SKM-1 treated with dmso at 0.1 percent for 144 hours (cell line): ENCODE measurements around the gene GAS6.
A peak's percentile ranks its signal among the peaks of the same experiment; 100 is the strongest.

ENCODE experiments used
- DNase-seq: peaks from one replicate; lab custom pipeline; 2025; ENCODE audit not compliant: unreplicated experiment; lab: John Stamatoyannopoulos, UW

The GAS6 gene

DNA sequence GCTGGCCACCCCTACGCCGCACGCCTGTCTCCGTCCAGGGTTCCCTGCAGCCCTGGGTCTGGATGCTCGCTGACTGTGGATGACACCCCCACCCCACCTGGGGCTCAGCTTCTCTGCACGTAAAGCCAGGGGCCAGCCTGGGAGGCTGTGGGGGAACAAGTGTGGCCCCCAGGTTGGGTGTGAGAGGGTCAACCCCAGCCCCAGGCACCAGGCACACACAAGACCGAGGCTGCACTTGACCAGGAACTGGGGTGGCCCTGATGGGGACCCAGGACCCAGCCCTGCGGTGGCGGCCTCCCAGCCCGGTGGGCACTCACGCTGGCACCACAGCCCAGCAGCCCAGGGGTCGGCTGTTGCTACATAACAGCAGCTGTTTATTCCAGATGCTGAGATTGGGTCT lies 41.6 kb downstream of the GAS6 start:
- DNase-seq = no peak

DNA sequence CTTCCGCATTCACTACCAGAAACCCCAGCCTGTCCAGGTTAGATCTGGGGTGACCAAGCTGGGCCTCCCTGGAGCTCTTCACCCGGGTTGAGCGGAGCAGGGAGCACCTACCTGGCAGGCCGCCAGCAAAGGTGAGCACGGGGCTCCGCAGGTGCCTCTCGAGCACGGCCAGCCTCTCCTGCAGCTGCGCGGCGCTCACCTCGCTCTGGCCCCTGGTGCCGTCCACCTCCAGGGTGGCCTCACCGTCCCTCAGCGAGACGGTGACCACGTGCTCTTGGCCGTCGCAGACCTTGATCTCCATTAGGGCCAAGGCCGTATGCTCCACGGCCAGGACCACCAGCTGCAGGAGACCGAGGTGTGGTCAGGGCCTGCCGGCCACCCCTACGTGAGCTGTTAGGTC lies 42.0 kb downstream of the GAS6 start:
- DNase-seq = no peak

DNA sequence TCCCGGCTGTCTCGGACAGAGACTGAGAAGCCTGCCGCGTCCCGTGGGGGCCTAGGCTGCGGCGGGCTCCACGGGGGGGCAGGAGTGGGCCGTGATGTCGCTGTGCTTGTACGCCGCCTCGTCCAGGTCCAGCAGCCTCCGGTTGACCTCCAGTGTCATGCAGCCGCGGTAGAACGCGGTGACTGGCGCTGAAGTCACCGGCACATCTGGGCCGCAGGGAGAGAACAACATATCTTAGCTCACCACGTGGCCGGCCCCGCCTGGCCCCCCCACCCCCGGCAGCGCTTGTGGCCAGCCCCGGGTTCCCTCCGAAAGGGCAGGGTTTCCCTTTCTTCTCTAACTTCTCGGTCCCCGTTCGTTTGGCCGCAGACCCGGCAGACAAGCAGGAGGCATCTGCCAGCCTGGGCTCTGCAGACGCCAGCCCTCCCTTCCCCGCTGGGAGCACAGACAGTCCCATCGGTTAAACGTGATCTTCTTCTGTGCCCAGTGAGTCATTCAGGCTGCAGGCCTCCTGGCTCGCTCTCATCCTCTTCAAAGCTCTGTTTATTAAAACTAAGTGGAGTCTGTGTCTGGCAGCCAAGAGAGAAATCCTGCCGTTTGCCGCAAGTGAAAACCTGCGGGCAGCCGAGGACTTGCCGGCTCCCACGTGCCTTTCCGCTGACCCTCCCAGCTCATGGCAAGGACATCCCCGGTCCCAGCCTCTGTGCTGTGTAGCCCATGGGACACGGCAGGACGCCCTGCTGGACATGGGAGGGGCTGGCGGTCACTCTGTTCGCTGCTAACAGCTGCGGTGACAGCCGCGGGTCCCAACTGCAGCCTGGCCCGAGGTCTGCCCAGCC lies 42.8 kb downstream of the GAS6 start:
- DNase-seq = no peak

DNA sequence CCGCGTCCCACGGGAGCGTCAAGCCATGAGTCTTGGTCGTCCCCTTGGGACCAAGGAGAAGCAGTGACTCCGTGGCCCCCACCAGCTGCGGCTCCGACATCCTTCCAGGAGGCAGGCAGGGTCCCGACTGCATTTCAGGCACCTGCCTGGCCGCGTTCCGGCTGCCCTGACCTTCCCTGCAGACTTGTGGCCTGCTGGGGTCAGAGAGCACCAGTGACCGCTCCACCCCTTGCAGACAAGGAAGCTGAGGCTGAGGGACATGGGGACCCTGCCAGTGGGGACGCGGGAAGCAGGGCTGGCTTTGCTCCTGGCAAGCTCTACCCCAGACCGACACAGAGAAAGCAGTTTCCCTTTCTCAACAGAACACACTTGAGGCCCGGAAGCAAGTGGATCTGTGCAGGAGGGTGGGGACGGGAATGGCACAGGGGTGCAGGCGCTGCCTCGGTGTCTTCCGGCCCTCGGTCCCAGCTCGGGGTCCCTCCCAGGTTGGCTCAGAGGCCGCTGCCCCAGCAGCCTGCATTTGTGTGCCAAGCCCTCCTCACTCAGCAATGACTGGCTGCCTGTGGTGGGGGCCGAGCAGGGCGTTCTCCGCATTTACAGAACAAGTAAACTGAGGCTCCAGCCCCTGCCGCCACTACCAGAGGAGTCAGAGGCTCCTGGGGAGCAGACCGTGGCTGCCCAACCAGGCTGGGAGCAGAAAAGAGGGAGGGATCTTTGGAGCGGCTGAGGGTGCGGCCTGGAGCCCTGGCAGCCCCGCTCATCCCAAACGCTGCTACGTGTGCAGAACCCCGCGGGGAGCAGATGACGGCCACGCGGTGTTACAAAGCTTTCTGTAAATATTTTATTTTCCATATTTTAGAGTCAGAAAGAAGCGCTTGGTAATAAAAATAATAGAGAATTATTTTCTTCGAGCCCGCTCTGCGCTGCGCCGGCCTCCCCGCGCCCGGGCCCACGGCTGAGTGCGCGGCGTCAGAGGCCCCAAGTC lies 43.9 kb downstream of the GAS6 start:
- DNase-seq = no peak

DNA sequence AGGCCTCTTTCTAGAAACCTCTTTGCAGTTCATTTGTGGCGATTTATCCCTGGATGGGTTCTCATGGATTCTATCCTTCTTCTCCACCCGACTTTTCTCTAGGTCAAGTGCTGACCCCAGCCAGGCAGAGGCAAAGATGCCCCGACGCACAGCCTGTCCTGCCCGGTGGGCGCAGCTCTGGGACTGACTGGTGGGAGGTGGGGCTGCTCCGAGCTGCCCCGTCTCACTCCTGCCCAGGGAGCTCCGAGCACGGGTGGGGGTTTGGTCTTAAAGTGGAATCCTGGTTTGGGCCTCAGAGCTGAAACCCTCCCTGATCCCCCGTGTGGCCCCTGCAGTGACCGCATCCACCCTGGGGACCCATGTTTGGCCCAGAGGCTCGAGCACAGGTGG lies 44.5 kb downstream of the GAS6 start:
- no peak for DNase-seq

DNA sequence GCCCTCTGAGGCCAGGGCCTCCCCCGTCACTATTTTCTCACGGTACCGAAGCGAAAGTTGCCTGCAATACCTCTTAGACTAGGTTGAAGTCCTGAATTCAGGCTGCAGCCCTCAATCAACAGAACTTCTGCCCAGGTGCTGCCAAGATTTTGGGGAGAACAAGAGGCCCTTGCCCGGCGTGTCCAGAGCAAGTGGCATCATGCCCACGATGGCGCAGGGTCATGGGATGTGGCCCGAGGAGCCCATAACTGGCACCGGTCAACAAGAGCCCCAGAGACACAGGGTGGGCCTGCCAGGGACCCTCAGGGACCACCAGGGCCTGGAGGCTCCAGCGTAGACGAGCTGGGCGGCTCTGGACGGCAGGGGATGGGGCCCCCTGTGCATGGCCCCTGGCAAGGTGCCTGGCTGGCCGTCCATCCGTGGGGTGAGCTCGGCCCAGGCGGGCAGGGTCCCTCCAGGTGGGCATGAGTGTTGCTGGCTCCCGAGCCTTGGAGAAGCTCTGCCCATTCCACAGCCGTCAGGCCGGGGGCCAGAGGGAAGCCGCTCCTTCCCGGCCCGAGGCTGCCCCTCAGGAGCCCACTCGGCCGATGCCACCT lies 45.1 kb downstream of the GAS6 start:
- DNase-seq = no peak

DNA sequence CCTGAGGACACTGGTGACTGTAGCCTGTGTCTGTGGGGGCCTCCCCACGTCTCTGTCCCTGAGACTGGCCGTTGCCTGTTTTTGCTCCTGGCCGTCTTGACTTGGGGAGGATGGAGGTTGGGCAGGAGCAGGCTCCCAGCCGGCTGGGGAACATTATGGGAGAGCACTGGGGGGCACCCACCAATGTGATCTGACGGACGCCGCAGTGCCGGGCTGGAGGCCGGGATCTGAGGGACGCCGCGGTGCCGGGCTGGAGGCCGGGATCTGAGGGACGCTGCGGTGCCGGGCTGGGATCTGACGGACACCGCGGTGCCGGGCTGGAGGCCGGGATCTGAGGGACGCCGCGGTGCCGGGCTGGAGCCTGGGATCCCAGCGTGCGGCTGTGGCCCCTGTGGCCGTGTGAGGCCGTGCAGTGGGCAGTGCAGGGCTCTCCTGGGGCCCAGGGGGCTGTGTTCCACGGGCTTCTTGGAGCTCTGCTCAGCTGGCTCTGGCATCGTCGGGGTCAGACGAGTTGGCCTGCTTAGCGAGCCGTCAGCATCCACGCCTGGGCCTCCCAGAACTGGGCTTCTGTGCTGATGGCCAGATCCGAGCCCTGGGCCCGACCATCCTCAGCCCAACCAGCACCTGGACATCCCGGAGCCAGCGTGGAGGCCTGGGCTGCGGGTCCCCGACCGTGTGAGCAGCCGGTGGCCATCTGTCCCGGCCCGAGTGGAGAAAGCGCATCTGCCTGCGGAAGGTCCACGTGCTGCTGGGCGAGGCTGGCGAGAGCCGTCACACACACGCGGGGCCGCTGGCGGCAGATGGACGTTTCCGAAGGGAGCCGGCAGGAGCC lies 45.8 kb downstream of the GAS6 start:
- no peak for DNase-seq

DNA sequence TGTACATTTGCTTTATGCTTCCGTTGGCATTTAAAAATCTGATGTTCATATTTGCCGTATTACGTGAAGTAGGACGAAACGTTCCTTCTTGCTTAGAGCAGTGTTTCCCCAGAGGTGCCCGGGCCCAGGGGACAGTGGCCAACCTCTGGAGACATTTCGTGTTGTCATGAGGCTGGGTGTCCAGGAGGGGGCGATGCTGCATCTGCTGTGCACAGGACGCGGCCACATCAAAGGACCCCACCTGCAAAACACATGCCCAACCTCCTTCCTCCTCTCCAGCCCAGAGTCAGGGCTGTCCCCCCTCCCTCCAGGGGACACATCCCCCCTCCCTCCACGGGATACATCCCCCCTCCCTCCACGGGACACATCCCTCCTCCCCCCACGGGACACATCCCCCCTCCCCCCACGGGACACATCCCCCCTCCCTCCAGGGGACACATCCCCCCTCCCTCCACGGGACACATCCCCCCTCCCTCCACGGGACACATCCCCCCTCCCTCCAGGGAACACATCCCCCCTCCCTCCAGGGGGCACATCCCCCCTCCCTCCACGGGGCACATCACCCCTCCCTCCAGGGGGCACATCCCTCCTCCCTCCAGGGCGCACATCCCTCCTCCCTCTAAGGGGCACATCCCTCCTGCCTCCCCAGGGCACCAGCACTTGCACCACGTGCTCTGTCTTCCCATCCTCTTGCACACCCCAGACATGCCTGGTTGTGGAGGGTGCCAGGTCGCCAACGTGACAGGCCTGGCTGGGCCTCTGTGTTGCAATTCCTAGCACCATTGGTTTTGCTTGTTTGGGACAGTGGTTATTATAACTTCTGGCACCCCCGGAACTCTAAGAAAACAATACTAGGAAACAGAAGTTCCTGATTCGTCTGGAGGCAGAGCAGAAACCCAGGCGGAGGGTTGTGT lies 46.7 kb downstream of the GAS6 start:
- DNase-seq = peak; percentile 48

DNA sequence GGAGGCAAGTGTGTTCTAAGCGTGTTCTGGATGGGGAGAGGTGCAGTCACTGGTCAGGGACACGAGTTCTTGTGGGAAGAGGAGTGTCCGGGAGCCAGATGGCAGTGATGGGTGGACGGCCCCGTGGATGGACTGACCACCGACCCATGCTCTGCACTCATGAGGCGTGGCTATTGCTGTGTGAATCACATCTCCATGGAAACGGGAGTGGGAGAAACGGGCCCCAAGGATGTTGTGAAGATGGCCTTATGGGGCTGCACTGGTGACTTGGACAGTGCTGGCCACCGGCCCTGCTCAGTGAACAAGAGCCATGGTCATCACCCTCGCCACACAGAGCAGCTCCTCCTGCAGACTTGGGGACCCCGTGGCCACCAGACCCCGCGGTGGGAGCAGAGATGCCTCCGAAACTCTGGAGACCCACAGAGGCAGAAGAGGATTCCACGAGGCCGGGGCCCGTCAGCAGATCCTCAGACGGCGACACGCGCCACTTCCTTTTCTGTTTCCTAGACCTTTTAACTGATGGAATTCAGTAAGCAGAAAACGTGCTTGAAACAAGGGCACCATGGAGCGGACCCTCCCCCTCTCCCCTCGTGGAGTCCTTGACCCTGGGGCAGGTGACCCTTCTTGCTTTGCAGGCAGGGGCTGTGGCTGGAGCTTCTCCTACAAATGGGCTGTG lies 47.5 kb downstream of the GAS6 start:
- no peak for DNase-seq

DNA sequence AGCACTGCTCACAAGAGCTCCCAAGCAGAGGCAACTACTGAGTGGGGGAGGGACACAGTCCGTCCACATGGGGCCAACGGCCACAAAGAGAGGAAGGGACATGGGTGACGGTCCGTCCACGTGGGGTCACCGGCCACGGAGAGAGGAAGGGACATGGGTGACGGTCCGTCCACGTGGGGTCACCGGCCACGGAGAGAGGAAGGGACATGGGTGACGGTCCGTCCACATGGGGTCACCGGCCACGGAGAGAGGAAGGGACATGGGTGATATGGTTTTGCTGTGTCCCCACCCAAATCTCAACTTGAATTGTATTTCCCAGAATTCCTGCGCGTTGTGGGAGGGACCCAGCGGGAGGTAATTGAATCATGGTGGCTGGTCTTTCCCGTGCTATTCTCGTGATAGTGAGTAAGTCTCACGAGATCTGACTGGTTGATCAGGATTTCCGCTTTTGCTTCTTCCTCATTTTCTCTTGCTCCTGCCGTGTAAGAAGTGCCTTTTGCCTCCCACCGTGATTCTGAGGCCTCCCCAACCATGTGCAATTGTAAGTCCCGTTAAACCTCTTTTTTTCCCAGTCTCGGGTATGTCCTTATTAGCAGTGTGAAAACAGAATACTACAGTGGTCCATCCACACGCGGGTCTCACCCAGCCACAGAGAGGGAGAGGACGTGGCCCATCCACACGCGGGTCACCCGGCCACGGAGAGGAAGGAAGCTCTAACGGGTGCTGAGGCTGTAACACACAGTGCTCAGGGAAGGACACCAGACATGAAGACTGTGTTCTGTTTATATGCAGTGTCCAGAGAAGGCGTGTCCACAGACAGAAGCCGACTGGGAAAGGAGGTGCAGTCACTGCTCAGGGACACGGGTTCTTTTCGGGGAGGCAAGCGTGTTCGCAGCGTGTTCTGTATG lies 48.5 kb downstream of the GAS6 start:
- peak; percentile 91 for DNase-seq

DNA sequence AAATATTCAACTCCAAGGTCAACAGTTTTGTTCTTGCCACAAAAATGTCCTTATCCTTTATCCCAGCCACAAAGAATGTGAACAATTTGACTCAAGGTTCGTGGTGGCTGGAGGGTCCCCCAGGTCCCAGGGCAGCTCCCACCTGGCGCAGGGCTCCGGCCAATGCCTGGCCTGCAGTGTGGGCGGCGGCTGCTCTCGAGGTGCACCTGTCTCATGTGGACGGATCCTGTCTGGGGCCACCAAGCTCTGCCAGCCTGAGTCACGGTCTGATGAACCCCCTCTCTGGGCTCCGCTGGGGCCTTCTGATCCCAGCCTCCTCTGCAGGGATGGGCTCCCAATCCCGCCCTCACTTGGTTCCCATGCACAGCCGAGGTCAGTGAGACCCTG lies 49.4 kb downstream of the GAS6 start:
- DNase-seq = no peak

DNA sequence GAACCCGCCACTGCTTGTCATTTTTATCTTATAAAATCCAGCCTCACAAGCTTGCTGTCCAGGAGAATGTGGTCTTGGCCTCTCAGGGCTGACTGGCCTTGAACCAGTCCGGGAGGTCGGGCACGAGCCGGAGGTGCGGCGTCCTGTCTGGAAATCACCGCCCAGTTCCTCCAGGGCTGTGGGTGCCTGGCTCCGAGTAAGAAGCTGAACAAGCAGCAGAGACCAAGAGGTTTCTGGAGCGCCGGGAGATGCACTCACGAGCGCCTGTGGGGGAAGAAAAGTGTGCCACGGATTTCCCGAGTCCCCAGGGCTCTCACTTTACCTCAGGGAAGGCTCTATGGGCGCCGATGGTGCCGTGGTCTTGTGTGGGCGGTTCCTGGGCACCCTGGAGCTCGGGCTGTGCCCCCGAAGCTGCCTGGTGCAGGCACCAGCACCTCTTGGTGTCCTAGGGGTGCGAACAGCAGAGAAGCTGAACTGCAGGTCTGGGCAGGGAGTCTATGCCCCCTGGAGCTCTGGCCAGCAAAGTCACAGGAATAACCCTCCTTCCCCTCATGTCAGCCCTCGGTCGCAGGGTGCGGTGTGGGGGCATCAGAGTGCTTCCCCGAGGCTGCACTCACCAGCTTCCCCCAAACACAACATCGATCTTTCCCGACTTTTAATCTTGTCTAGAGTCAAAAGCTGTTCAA lies 50.0 kb downstream of the GAS6 start:
- DNase-seq = no peak

DNA sequence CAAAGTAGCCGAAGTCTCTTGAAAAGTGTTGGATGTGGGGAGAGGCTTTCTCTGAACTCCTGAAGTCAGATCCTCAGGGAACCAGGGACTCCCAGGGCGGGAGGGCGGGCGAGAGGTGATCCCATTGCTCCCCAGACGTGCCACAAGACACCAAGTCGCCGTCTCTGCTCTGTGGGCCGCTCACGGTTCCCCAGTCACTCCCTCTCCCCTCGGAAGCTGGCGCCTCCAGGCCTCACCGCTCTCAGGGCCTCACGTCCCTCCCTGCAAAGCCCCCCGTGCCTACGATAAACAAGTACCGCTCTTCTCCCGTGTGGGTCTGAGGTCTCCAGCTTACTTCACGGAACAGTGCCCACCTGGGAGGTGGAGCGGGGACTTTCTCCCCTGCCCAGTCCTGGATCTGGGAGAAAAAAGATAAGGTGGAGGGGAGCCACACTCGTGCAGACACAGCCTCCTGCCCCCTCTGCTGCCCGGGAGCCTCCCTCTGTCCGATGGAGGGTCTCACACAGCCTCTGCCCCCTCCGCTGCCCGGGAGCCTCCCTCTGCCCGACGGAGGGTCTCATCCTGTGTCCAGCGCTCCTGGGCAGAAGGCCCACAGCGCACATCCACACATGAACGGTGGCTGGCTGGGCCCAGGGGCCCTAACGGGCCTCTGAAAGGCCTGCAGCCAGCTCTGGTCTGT lies 50.7 kb downstream of the GAS6 start:
- DNase-seq = no peak

DNA sequence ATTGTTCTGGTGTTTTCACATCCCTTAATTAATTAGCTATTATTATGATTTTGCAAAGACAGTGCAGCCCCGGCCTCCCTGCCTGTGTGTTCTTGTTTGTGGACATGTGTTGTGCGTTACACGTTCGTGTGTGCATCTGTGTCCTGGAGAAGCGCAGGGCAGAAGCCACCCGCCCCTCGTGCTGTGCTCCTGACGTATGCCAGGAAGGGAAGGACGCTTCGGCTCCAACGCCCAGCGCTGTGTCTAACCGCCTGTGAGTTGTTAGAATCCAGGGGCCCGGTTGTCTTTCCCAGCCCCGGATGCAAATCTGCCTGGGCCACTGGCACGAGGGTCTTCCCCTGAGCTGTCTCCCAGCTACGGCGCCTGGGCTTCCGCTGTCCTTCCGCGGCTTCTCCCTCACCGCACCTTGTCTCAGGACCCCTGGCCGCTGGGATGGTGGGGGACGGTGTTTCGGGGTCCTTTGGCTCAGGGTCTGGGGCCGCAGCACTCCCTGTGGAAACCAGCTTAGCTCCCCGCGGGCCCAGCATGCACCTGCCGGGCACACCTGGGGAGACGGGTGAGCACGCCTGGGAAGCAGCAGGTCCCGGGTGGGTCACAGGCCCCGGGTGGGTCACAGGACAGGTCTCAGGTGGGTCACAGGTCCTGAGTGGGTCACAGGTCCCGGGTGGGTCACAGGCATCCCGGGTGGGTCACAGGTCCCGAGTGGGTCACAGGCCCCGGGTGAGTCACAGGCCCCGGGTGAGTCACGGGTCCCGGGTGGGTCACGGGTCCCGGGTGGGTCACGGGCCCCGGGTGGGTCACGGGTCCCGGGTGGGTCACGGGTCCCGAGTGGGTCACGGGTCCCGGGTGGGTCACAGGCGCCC lies 51.5 kb downstream of the GAS6 start:
- no peak for DNase-seq

DNA sequence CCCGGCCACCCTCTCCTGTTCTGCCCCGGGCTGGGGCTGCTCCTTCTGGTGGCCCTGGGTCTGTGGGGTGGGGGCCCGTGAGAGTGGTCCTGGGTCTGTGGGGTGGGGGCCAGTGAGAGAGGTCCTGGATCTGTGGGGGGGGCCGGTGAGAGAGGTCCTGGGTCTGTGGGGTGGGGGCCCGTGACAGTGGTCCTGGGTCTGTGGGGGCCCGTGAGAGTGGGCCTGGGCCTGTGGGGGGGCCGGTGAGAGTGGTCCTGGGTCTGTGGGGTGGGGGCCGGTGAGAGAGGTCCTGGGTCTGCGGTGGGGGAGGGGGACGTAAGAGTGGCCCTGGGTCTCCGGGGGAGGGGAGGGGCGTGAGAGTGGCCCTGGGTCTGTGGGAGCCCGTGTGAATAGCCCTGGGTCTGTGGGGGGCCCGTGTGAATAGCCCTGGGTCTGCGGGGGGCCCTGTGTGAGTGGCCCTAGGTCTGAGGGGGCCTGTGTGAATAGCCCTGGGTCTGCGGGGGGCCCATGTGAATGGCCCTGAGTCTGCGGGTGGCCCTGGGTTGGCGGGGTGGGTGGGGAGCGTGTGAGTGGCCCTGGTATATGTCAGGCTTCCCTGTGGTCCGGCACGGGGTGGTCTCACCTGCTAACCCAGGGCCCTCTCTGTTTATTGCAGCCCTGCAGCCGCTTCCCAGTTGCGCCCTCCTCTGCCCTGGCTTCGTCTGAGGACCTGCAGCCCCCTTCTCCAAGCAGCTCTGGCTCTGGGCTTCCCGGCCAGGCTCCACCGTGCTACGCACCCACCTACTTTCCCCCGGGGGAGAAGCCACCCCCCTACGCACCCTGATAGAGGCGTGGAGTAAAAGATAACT lies 52.6 kb downstream of the GAS6 start:
- DNase-seq = no peak
